ENCODE measurements around the gene PRKD2.
A peak's percentile ranks its signal among the peaks of the same experiment; 100 is the strongest.

Gene PRKD2

GRCh38 chr19:46746281-46747057 is 29.6 kb upstream of the PRKD2 start, which contains the start of gene STRN4:
TSS of gene STRN4 (minus strand) at chr19:46746450. CDS start at chr19:46746430, 20 bp downstream.
- TF ChIP-seq, protein P1, sequence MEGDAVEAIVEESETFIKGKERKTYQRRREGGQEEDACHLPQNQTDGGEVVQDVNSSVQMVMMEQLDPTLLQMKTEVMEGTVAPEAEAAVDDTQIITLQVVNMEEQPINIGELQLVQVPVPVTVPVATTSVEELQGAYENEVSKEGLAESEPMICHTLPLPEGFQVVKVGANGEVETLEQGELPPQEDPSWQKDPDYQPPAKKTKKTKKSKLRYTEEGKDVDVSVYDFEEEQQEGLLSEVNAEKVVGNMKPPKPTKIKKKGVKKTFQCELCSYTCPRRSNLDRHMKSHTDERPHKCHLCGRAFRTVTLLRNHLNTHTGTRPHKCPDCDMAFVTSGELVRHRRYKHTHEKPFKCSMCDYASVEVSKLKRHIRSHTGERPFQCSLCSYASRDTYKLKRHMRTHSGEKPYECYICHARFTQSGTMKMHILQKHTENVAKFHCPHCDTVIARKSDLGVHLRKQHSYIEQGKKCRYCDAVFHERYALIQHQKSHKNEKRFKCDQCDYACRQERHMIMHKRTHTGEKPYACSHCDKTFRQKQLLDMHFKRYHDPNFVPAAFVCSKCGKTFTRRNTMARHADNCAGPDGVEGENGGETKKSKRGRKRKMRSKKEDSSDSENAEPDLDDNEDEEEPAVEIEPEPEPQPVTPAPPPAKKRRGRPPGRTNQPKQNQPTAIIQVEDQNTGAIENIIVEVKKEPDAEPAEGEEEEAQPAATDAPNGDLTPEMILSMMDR (IDR thresholded peaks at IDR 0.05; ENCODE audit: low read depth, low read length), result no peak
- peak within 1 kb of the TSS; percentile 92 for H3K4me3 ChIP-seq (ENCODE audit: low read depth, low read length)

DNA sequence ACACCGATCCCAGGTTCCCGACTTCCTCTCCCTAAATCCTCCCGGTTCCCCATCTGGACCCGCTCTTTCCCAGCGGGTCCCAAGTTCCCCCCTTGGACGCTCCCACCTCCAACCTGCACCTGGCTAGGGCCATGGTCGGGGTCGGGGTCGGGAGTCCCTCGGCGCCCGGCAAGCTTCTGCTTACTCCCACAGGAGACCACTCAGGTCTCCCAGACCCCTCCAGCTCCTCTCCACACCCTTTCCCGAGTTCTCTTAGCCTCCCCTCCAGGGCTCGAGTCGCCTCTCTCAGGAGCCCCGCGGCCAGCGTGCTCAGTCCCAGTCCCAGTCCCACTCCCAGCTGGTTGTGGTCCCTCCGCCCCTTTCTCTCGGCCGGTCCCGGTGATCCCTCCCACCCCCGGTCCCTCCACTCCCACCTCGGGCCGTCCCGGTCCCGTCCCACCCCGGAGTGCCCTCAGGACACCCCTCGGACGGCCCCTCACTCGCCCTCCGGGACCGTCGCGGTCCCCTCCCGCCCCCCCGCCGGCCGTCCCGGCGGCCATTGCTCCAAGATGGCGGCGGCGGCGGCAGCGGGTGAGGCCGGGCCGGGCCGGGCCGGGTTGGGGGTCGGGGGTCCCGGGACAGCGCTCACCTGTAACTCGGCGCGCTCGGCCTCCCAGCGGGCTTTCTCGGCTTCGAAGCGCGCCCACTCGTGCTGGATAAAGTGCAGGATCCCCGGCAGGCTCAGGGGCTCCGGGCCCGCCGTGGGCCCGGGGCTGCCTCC is 28.8 kb upstream of the PRKD2 start, which contains the start of gene FKRP:
FKRP (plus strand) TSS at position 537 of the 760 bp plus-strand sequence. CDS start 9,394 bp downstream, outside the sequence.
- peak within 1 kb of the TSS; percentile 92 for H3K4me3 ChIP-seq (ENCODE audit: low read depth, low read length)
- TF ChIP-seq, protein P1 (IDR thresholded peaks at IDR 0.05; ENCODE audit: low read depth, low read length), result no peak

- H3K4me3 ChIP-seq (ENCODE audit: low read depth, low read length), result peak overlapping the region; percentile 92
- TF ChIP-seq, protein P1 (IDR thresholded peaks at IDR 0.05; ENCODE audit: low read depth, low read length), result no peak
Observed at GRCh38 chr19:46745030-46745429, 28.1 kb upstream of the PRKD2 start.

- H3K4me3 ChIP-seq (ENCODE audit: low read depth, low read length), result no peak overlapping the region; the same call in 1 of the 2 replicates
Observed at GRCh38 chr19:46744005-46744691, 27.2 kb upstream of the PRKD2 start.

GRCh38 chr19:46742926-46743480 is 26.1 kb upstream of the PRKD2 start:
- no peak overlapping the region for H3K4me3 ChIP-seq (ENCODE audit: low read depth, low read length)
- TF ChIP-seq, protein P1 (IDR thresholded peaks at IDR 0.05; ENCODE audit: low read depth, low read length), result no peak

More at GRCh38 chr19:46744005-46744691, 27.2 kb upstream of the PRKD2 start:
- TF ChIP-seq, protein P1 (IDR thresholded peaks at IDR 0.05; ENCODE audit: low read depth, low read length), result no peak

DNA sequence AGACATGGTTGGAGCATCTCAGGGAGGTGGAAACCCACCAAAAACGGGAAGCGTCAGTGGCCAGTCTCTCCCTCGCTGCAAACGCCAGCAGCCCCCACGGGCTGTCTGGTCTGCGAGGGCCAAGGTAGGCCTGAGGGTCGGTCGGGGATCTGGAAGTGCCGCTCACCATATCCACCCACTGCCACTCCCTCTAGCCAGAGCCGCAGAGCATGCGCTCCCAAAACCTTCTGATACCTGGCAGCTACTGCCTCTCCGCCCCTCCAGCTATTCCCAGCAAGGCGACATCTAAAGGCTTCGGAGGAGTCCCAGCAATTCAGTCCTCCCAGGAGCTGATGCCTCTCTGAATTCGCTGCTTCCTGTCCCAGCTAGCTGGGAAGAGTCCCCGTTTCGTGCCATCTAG is 24.5 kb upstream of the PRKD2 start:
- no peak overlapping the region for H3K4me3 ChIP-seq (ENCODE audit: low read depth, low read length)
- TF ChIP-seq, protein P1 (IDR thresholded peaks at IDR 0.05; ENCODE audit: low read depth, low read length), result no peak

All from WI38 (cell line).